Lung microvascular endothelial cell (primary cell): ENCODE data around the gene GCN1. TPM values are rescaled to one million over a fixed set of nuclear protein-coding genes. Genes with fewer than 3 reads are reported as not detected.

Source experiments
- DNase-seq, 2 donors: peaks; one replicate each; pipeline versions ENCODE4 v3.0.0 to v3.0.0-alpha.2; 2010; ENCODE audit warnings: low read depth in 2 of 2
- total RNA-seq: library from RNA; depleted of rRNA; stranded (reverse); fragments of >200 nt; gene quantifications from 2 replicates; pipeline ENCODE4 v1.2.1, GENCODE V29; 2014

Gene GCN1
- total RNA-seq, 1 donor from 2014 or later = 68.5 TPM

GRCh38 chr12:120181991-120182631 lies 12.4 kb downstream of the GCN1 start:
- DNase-seq = no peak

GRCh38 chr12:120180975-120181374 lies 13.5 kb downstream of the GCN1 start:
- no peak for DNase-seq

GRCh38 chr12:120175537-120175936 lies 19.0 kb downstream of the GCN1 start:
- no peak for DNase-seq

DNA sequence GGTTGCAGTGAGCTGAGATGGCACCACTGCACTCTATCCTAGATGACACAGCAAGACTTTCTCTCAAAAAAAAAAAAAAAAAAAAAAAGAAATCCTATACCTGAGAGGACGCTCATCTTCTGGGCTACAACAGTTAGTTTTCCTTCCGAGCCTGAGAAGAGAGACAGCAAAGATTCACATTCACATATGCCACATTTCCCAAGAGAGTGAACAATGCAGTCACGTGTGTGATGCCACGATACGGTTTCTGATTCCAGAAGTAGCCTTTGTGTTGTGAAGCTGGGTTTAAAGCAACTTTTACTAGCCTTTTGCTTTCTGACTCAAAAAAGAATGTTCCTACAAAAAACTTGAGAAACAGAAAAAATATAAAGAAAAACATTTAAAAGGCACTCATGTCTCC lies 19.5 kb downstream of the GCN1 start:
- DNase-seq = no peak

GRCh38 chr12:120172053-120172452 lies 22.5 kb downstream of the GCN1 start:
- DNase-seq = no peak

DNA sequence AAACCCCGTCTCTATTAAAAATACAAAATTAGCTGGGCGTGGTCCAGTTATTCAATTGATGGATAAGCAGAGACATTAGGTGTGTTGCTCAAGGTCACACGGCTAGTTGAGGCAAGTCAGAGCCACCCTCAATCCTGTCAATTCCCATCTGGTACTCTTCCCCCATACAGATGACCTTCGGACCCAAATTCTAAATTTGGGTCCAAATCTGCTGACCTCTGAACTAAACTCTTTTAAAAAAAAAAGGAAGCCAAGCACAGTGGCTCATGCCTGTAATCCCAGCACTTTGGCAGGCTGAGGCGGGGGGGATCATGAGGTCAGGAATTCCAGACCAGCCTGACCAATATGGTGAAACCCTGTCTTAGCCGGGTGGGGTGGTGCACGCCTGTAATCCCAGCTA lies 23.9 kb downstream of the GCN1 start:
- no peak for DNase-seq

GRCh38 chr12:120169946-120170345 lies 24.6 kb downstream of the GCN1 start:
- DNase-seq = no peak

GRCh38 chr12:120168337-120168736 lies 26.2 kb downstream of the GCN1 start:
- DNase-seq = no peak

- DNase-seq = peak in 1 of 2 donors; percentile 55
These were observed 26.9 kb downstream of the GCN1 start for GRCh38 chr12:120167529-120168095.

- DNase-seq = no peak
These were observed 30.2 kb downstream of the GCN1 start for GRCh38 chr12:120164293-120164692.

DNA sequence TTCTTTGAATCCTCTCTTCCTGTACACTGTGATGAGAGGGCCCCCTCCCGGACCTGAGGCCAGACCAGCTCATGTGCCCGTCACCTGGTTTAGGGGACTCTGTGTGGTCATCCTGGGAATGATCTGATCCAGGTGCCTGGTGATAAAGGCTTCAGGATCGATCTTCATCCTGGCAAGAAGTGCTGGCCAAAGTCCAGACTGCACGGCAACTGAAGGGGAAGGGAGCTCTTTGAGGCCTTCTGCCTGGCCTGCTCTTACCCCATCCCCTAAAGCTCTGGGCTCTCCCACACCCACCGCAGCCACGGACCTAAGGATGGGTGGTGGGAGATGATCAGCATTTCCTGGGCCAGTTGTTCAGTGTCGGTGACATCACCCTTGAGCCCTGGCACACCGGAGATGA lies 31.8 kb downstream of the GCN1 start:
- no peak for DNase-seq

GRCh38 chr12:120161852-120162251 lies 32.7 kb downstream of the GCN1 start:
- DNase-seq = no peak

GRCh38 chr12:120159509-120160237 lies 34.8 kb downstream of the GCN1 start:
- no peak for DNase-seq

DNA sequence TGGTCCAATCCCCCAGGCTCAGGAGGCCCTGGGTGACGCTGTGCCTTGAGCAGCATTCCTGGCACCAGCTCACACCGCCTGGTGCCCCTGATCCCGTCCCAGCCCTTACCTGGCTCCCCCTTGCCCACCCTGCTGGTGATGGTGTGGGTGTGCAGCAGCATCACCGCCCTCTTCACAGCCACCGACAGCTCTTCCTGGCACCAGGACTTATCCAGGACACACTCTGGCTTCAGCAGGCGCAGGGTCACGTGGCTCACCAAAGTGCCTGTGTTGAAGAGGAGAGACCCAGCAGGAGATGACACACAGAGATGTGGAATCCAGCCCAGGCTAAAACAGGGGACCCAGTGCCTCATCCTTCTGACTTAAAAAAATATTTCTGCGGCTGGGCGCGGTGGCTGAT lies 36.2 kb downstream of the GCN1 start:
- DNase-seq = no peak

- no peak for DNase-seq
These were observed 36.8 kb downstream of the GCN1 start for GRCh38 chr12:120157678-120158077.

- DNase-seq = no peak
These were observed 37.9 kb downstream of the GCN1 start for GRCh38 chr12:120156315-120157259.

- DNase-seq = no peak
These were observed 39.4 kb downstream of the GCN1 start for GRCh38 chr12:120155072-120155471.

GRCh38 chr12:120150919-120151525 lies 43.5 kb downstream of the GCN1 start:
- DNase-seq = no peak

DNA sequence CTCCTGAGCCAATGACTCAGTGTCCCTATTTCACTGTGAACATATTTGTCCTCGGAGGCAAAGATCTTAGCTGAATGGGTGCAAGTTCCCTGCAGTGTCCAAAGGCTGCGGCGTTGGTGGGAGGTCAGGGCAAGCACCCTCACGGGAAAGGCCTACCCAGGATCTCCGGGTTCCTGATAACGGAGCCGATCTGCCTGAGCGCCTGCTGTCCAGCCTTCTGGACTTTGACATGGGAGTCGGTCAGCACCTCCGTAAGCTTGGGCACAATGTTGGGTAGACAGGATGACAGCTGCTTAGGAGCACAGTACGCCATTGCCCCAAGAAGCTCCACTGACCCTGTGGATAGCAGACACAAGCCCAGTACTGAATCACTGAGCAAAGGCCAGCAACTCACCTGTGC lies 46.5 kb downstream of the GCN1 start:
- DNase-seq = no peak

DNA sequence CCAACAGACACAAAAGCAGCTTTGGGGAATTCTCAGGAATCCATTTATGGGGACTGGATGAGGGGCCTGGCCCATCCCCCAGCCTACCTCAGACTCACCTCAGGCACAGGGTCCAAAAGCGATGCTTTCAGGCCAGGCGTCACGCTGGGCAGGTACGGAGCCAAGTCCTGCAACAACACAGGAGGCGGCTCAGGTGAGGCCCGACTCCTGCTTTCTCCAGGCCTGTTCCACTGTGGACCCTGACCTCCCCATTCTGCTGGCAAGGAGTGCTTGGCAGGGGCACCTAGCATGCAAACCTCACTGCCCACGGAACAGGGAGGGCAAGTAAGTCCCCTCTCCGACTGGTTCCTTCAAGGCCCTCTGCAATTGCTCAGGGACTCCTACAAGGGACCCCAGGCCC lies 49.4 kb downstream of the GCN1 start:
- DNase-seq = no peak

- DNase-seq = no peak
These were observed 50.3 kb downstream of the GCN1 start for GRCh38 chr12:120144215-120144614.
